GM12801 (cell line): ENCODE results near the gene MBD5.

Experiments
- TF ChIP-seq, protein P1 (sequence below): IDR thresholded peaks from one replicate; pipeline ENCODE4 v1.5.1; 2011; ENCODE audit warnings: control low read depth; ENCODE audit not compliant: insufficient read length; ENCODE audit errors: extremely low read depth

MBD5 gene

DNA sequence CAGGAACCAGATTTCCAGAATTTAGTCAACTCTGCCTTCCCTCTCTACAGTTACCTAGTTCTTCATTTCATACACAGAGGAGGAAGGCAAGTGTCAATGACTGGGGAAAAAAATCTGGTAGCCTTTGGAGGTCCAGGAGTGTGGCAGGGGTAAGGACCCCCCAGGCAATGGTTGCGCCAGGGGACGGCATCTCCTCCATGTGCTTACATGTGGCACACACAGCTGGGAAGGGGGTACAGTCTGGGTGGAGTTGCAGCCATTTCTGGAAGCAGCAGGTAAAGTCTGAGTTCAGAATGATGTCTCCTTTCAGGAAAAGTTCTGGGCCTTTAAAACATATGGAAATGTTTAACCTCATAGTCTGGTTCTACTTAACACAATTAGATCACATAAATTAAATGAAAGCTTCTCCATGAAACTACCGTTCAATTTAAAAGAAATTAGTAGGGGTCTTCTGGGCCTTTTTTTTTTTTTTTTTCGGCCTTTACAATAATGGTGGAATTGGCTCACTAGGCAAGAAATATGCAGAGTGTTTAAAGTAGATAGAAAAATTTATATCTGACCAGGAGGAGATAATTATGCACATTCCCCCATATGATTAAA is 470.0 kb downstream of the MBD5 start:
- TF ChIP-seq, protein P1, sequence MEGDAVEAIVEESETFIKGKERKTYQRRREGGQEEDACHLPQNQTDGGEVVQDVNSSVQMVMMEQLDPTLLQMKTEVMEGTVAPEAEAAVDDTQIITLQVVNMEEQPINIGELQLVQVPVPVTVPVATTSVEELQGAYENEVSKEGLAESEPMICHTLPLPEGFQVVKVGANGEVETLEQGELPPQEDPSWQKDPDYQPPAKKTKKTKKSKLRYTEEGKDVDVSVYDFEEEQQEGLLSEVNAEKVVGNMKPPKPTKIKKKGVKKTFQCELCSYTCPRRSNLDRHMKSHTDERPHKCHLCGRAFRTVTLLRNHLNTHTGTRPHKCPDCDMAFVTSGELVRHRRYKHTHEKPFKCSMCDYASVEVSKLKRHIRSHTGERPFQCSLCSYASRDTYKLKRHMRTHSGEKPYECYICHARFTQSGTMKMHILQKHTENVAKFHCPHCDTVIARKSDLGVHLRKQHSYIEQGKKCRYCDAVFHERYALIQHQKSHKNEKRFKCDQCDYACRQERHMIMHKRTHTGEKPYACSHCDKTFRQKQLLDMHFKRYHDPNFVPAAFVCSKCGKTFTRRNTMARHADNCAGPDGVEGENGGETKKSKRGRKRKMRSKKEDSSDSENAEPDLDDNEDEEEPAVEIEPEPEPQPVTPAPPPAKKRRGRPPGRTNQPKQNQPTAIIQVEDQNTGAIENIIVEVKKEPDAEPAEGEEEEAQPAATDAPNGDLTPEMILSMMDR, result no peak

DNA sequence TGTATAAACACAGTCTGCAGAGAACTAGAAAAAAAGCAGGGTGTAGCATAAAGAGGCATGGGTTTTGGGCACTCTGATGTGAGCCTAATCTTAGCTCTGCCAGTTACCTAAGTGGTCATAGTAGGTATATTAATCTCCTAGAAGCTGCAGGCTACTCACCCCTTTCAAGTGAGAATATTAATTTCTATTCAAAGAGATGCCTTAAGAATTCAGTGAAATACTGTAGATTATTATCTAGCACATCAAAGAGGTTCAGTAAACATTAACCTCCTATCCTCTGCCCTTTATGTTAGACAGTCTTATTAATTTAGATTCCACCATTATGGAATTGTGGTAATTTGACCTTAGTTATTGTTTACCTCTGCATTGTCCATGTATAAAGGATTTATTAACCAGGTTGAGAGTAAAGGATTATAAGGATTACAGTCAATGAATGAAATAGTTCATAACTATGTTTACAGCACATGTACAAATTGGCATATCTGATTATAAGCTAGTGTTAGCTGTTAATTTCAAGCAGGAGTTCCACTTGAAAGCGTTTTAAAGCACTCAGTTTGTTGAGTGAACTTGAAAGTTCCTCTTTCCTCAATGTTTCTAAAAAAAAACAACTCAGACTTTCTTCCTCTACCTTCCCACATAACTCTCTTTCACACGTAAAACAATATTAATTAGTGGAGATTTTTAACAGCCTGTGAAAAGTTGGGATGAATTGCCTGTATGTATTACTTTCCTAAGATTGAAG is 473.1 kb downstream of the MBD5 start:
- TF ChIP-seq, protein P1, result no peak

DNA sequence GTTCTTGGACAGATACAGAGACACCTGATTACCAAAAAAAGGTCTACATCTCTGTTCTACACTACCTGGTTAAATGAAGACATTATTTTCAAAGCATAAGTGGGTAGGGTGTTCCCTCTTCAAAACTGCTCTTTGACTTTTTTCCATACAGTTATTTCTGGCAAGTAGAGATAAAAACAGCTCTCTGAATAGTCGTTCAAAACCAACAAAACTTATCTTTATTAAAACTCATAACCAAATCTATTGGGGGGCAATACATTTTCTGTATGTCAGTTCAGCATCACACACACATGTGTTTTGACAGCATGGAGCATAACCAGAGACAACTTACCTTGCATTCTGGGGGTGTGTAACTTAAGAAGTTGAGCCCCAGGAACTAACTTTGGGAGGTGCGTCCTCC is 474.7 kb downstream of the MBD5 start:
- TF ChIP-seq, protein P1, result no peak

DNA sequence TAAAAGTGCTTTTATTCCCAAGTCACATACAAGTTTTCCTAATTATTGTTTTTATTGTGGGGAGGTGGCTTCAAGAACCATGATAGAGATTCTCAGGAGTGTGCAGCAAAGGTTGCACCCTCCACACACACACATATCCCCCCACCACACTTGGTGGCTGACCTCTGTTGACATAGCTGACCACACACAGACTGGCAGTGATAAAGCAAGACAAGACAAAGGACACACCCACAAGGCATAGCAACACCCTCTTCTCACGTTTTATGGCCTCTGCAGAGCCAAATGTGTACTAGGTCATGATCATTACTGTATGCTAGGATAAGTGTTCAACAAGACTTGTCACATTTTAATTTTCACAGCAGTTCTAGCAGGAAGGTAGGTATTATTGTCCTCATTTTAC is 480.7 kb downstream of the MBD5 start:
- TF ChIP-seq, protein P1, result no peak

DNA sequence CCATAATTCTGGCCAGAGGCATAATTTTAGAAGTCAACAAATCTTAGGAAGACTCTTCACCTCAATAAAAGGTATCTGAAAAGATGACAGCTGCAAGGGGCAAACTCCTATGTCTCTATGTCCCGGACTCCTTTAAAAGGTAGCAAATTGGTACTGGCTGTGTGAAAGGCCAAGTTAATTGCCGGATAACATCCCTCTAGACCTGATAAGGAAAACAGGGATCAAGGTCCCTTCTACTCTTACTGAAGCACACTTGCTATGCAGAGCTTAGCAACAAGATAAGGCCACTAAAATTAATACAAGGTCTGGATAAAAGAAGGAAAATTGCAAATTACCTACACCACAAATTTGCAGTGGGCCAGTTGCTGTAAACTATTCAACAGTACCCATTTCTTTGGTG is 482.6 kb downstream of the MBD5 start:
- TF ChIP-seq, protein P1, result no peak

DNA sequence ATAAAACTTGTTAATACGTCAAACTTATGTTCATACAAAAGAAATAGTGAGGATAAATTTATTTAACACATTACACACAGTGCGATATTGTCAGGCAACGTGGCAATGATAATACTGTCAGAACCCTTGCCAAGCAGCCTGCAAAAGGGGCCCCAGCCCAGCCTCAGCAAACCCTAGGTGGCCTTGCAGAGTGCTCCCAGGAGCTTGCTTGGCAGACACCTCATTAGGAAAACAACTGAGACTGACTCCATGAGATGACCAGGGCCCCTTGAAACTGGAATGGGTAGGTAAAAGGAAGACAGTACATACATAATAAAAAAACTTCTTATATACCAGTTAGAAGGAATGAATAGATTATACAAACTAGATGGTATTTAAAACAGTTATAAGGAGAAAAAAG is 487.1 kb downstream of the MBD5 start:
- TF ChIP-seq, protein P1, result no peak

DNA sequence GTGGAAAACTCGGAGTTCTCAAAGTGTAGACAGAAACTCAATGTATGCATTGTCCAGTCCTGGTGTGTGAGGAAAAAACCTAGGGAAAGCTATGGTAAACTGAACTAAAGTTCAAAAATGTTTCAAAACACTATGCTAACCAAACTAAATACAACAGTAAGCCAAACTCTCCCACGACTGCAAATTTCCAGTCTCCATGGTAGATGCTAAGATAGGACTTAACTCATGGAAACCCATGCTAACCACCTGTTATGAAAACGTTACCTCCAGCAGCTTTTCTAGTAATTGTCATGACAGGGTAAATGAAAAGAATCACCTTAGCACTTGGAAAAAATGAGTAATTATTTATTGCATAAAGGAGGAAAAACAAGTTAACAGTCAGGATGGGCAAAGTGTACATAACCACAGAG is 488.0 kb downstream of the MBD5 start:
- TF ChIP-seq, protein P1, result no peak
